NCI-H2227 treated with DMSO at 0.1 percent for 48 hours (cell line): ENCODE data around the gene CORT.

Experiments used
- DNase-seq: peaks from one replicate; lab custom pipeline; 2025; lab: John Stamatoyannopoulos, UW

CORT gene

DNA sequence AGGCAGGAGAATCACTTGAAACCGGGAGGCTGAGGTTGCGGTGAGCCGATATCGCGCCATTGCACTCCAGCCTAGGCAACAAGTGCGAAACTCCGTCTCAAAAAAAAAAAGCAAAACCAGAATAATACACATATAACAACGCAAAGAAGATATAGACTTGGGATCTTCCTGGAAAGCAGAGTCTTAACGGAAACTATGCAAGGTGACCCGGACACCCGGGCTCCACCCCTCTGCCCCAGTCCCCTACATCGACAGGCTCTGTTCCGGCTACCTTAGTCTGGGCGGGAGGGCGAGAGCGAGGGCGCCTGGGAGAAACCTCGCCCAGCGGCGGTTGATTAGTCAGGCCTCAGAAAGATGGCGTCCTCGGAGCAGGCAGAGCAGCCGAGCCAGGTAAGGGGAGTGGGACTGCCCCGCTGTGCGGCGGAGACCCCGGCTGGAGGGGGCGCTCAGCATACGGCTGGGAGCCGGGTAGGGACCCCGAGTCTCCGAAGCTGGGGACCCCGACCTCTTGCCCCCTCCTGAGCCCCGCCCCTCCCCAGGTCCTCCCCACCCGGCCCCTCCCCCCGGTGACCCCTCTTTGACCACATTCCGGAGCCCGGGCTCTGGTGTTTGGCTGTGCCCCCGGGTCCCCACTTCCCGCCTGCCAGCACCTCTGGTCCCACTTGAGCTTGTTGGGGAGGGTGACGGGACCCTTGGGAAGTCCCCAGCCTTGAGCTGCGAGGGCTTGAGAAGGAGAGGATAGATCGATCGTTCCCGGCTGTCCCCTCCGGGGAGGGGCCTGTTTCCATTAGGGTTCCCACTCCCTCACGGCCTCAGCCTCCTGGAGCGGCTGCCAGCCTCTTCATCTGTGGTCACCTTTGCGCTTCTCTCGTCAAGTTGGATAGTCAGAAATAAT lies 25.0 kb downstream of the CORT start, which contains the start of gene PEX14:
PEX14 (plus strand) TSS at position 338 of the 895 bp plus-strand sequence; CDS start at position 355, 17 bp downstream.
- DNase-seq: peak; percentile 92

DNA sequence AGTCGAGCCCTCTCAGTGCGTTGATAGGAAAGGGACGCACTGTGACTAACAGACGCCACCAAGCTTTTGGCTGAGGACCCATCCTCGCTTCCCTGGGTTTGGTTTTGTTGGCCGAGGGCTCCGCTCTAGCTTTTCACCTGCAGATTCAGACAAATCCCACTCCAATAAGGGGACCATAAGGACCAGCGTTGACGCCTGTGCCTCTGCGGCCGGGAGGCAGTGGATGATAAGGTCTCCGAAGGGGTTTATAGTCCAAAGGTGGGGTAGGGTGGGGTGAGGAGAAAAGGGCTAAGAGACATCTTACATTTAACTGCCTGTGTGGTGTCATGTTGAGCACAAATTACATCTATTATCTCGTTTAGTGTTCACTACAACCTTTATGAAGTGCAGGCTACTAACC lies 25.7 kb downstream of the CORT start:
- no peak for DNase-seq

DNA sequence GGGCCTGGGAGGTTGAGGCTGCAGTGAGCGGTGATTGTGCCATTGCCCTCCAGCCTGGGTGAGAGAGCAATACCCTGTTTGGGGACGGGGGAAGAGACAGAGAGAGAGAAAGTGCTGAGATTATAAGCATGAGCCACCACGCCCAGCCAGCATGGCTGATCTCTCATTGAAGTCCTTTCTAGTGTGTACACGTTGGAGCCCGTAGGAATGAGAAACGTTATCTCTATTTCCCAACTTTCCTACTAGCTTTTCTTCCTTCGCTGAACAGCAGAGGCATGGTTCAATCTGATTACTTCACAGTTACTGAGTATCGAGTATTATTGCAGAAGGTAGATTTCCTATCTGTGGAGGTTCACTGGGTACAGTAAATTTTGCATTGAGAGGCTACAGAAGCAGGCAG lies 29.5 kb downstream of the CORT start:
- no peak for DNase-seq

DNA sequence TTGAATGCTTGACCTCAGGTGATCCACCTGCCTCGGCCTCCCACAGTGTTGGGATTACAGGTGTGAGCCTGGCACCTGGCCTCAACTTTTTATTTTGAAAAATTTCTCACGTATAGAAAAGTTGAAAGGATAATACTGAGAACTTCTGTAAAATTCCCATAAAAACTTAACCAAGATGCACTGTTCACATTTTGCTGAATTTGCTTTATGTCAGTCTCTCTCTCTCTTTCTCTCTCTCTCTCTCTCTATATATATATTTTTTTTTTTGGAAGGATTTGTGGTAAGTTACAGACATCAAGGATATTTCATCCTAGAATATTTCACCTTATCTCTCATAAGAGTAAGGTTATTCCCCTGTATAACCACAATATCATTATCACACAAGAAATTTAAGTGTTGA lies 30.8 kb downstream of the CORT start:
- no peak for DNase-seq

DNA sequence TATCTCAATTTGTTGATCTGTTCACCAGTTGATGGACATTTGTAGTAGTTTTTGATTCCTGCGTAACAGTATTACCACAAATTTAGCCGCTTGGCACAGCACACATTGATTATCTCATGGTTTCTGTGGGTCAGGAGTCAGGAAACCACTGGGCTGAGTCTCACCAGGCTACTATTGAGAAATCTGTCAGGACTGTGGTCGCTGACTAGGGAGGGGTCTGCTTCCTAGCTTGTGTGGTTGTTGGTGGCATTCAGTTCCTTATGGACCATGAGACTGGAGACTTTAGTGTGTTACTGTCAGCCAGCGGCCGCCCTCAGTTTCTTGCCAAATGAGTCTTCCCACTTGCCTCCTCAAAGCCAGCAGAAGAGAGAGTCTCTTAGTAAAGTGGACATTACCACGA lies 34.7 kb downstream of the CORT start:
- DNase-seq: no peak

DNA sequence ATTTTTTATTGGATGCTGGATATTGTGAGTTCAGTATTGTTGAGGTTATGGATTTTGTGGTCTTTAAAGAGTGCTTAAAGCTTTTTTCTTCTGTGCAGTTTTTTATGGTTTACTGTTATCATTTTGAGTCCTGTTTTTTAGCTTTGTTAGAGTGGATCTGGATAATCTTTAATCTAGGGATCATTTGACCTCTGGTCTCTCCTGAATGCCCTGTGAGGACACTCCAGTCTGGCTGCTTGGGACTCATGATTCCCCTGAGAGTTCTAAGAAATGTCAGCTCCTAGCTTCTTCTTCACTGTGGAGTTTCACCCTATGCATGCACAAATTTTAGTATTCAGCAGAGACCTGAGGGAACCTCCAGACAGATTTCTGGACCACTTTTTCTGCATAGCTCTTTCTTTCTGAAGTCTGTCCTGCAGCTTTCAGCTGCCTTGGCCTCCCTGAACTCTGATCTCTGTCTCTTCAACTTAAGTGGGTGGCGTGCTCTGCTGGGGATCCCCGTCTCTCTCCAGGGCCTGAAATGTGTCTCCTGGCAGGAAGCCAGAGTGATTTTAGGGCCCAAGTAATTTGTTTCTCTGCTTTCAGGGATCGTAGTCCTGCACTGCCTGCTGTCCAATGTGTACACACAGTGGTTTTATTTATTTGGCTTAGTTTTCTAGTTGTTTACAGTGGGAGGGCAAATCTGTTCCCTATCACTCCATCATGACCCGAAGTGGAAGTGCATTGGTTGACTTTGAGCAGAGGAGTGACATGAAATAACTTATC lies 39.6 kb downstream of the CORT start:
- DNase-seq: peak; percentile 64

DNA sequence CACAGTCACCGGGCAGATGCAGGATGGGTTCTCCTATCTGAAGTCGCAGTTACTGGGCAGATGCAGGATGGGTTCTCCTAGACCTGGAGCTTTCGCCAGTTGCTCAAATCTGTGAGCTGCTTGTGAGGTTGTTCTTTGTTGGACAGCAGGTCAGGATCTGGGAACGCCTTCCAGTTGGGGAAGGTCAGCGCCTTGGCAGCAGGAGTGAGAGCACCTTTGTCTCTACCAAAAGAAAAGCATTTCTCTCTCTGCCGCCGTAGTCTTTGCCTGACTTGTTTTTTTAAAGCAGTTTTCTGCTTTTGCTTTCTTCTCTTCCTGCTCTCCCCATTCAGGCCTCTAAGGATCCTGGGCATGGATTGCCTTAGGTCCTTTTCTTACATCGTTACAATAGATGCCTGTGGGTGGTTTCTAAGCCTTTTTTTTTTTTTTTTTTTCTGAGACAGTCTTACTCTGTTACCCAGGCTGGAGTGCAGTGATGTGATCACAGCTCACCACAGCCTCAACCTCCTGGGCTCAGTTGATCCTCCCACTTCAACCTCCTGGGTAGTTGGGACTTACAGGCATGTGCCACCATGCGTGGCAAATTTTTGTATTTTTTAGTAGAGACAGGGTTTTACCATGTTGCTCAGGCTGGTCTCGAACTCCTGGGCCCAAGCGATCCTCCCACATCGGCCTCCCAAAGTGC lies 40.6 kb downstream of the CORT start:
- DNase-seq: peak; percentile 34

DNA sequence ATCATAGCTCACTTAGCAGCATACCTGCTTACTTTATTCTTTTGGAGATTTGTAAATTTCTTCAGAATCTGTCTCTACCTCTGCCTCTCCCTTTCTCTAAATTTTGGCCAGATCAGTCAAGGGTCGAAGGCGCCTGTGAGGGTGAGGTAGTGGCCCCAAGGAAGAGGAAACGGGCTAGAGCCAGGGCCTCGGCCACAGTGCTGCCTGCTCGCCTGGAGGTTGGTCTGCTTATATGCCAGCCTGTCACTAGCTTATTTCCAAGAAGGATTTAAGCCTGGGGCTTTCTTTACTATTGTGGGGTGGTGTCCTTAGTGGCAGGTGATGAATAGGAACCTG lies 44.6 kb downstream of the CORT start:
- no peak for DNase-seq

DNA sequence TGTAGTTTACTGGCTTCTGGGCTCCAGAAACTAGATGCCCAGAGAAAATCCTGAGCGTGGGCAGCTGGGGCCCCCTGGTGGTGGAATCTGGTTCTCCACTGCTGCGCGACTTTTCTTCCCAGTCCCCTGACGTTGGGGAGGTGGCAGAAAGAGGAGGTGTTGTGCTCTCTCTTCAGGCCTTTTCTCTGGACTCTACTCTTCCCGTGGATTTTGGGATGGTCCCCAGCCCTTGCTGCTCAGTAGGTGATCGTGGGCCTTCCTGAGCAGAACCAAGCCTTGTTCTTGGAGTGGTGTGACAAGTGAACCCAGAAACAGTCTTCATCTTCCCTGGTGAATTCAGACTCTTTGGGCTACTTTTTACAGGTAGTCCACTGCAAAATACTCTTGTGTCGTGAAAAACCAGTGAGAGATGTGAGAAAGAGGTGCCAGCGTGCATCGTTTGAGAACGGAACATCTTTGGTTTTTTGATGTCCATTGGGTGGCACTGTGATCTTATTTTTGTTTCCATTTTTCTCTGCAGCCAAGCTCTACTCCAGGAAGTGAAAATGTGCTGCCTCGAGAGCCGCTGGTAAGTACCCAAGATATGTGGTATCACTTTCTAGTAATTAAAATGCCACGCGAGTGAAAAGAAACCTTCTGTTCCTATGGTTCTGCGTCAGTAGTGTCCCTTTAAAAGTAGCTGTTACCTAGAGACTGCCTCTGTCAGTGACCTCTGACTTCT lies 45.1 kb downstream of the CORT start:
- peak; percentile 86 for DNase-seq

DNA sequence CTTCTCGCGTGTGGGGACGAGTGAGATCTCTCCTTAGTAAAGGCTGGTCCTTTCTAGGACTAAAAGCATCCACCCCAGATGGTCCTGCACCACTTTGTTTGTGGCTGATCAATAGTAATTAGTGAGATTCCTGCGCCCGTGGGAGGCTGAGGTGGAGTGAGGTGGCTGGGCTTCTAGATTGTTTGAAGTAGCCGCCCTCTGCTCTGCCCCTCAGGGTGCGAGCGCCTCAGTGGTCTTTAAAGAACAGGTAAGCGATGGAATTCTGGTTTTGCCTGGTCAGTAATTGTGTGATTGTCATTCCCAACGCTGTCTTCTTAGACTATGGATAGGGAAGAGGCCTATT lies 45.6 kb downstream of the CORT start:
- DNase-seq: no peak

DNA sequence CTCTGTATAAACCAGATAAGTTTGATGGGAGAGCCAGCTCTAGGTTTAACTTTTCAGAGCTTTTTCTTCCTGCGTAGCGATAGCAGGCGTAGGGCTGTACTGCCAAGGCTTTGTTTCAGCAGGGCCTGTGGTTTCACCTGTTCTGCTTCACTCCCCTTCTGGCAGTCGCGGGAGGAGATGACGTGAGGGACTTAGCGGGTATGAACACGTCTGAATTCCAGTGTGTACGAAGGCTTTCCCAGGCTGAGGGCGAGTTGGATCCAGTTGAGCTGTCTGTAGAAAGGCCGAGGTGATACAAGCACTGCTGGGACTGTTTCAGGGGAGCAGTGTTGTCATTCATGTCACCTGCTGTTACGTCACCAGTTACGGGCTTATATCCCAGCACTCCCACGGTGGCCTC lies 46.1 kb downstream of the CORT start:
- no peak for DNase-seq

DNA sequence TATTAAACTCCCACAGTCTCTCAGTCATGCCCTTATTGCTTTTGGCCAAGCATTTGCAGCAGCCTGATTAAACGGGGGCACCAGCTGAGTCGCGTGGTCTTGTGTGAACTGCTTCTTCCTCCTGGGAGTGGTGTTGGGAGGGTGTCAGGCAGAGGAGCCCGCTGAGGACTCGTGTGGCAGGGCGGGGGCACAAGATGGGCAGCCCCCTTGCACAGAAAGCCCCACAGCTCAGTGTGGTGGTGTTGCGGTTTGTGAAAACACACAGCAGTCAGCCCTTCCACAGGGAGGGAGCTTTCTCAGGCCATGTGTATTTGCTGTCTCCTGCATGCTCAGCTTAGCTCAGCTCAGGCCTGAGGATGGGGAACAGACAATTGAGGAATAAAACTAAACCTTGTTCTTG lies 47.3 kb downstream of the CORT start:
- no peak for DNase-seq

DNA sequence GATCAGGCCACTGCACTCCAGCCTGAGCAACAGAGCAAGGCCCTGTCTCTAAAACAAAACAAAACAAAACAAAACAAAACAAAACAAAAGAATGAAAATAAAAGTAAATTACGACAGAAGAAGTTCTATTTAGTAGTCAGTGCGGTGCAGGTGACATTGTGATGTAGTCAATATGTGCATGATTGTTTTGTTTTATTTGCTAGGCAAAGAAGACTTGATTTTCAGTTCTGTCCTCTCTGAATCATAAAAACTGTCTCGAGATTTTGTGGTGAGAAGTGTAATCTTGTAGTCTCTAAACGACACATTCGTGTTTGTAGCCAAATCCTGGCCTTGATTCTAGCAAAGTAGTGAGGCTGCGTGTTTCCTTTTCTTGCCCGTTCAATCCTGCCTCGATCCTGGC lies 48.4 kb downstream of the CORT start:
- no peak for DNase-seq
